ENCODE results near the gene OR6X1.
A peak's percentile ranks its signal among the peaks of the same experiment; 100 is the strongest.
"Not testable (repeated sequence)": the region's sequence is repeated elsewhere in the genome, so short reads cannot be mapped to it uniquely, and the experiment has no call there.

The OR6X1 gene

GRCh38 chr11:123751781-123752180 lies 2.5 kb downstream of the OR6X1 start:
- Histone ChIP-seq H3K27me3 (ENCODE audit: control insufficient read depth, low read length) (peaks cover 3% of the 10 kb centered on the region; the same call in 1 of the 2 replicates), H4K20me1 (ENCODE audit: control insufficient read depth, insufficient read depth, low read depth, low read length) (no peaks in the 10 kb centered on the region)

GRCh38 chr11:123748349-123748748 lies 6.0 kb downstream of the OR6X1 start:
- not testable (repeated sequence) for H3K27me3 ChIP-seq (ENCODE audit: control insufficient read depth, low read length); H3K9me3 ChIP-seq (ENCODE audit: control insufficient read depth, insufficient read depth, low read length); H4K20me1 ChIP-seq (ENCODE audit: control insufficient read depth, insufficient read depth, low read depth, low read length); H3K4me1 ChIP-seq (ENCODE audit: control insufficient read depth, low read length); H3K27ac ChIP-seq (ENCODE audit: low read depth, low read length); H3K9me2 ChIP-seq (replicated peaks; ENCODE audit: control insufficient read depth, low read length); H3K4me3 ChIP-seq (ENCODE audit: low read length); H3K4me2 ChIP-seq (ENCODE audit: low read length); H3K36me3 ChIP-seq (ENCODE audit: control insufficient read depth, low read length); H3K79me2 ChIP-seq (ENCODE audit: control insufficient read depth, low read length); H3F3A ChIP-seq (ENCODE audit: control insufficient read depth, insufficient read depth)

More at GRCh38 chr11:123751781-123752180, 2.5 kb downstream of the OR6X1 start:
- Histone ChIP-seq H3K9me2 (replicated peaks; ENCODE audit: control insufficient read depth, low read length) (no peaks in the 10 kb centered on the region), H3K4me2 (ENCODE audit: low read length) (no peak overlapping the region), H3K4me1 (ENCODE audit: control insufficient read depth, low read length) (peaks cover 12% of the 10 kb centered on the region), H3K9me3 (ENCODE audit: control insufficient read depth, insufficient read depth, low read length) (no peaks in the 10 kb centered on the region), H3K79me2 (ENCODE audit: control insufficient read depth, low read length) (no peaks in the 10 kb centered on the region), H3K4me3 (ENCODE audit: low read length) (no peak overlapping the region), H3F3A (ENCODE audit: control insufficient read depth, insufficient read depth) (no peaks in the 10 kb centered on the region), H3K27ac (ENCODE audit: low read depth, low read length) (no peak overlapping the region), H3K36me3 (ENCODE audit: control insufficient read depth, low read length) (no peaks in the 10 kb centered on the region)
- no peak for TF ChIP-seq EZH2phosphoT487 (IDR thresholded peaks at IDR 0.05; ENCODE audit: borderline replicate concordance, low read length)
- no peak for TF ChIP-seq CTCF (IDR thresholded peaks at IDR 0.05; ENCODE audit: low read depth, low read length, poor library complexity, severe bottlenecking)

- no peak overlapping the region for H3K4me3 ChIP-seq (ENCODE audit: low read length)
- H3K27me3 ChIP-seq (ENCODE audit: control insufficient read depth, low read length): 0 out of 2 replicates have a peak, but pooled peaks cover 3% of the 10 kb centered on the region
- no peaks in the 10 kb centered on the region for H3K9me3 ChIP-seq (ENCODE audit: control insufficient read depth, insufficient read depth, low read length)
- no peaks in the 10 kb centered on the region for H3K9me2 ChIP-seq (replicated peaks; ENCODE audit: control insufficient read depth, low read length)
- H3K4me2 ChIP-seq (ENCODE audit: low read length): no peak overlapping the region
- no peak for TF ChIP-seq CTCF (IDR thresholded peaks at IDR 0.05; ENCODE audit: low read depth, low read length, poor library complexity, severe bottlenecking)
- no peak for TF ChIP-seq EZH2phosphoT487 (IDR thresholded peaks at IDR 0.05; ENCODE audit: borderline replicate concordance, low read length)
- peaks cover under 1% of the 10 kb centered on the region; the same call in 1 of the 2 replicates for H3K36me3 ChIP-seq (ENCODE audit: control insufficient read depth, low read length)
- H4K20me1 ChIP-seq (ENCODE audit: control insufficient read depth, insufficient read depth, low read depth, low read length): no peaks in the 10 kb centered on the region
- H3F3A ChIP-seq (ENCODE audit: control insufficient read depth, insufficient read depth): no peaks in the 10 kb centered on the region
- H3K27ac ChIP-seq (ENCODE audit: low read depth, low read length): no peak overlapping the region
- peaks cover 9% of the 10 kb centered on the region for H3K79me2 ChIP-seq (ENCODE audit: control insufficient read depth, low read length)
- peaks cover 9% of the 10 kb centered on the region for H3K4me1 ChIP-seq (ENCODE audit: control insufficient read depth, low read length)
These were observed 8.4 kb downstream of the OR6X1 start for GRCh38 chr11:123745764-123746451.

GRCh38 chr11:123742724-123743120 lies 11.6 kb downstream of the OR6X1 start:
- H3K9me3 ChIP-seq (ENCODE audit: control insufficient read depth, insufficient read depth, low read length): no peaks in the 10 kb centered on the region
- no peaks in the 10 kb centered on the region for H3K9me2 ChIP-seq (replicated peaks; ENCODE audit: control insufficient read depth, low read length)
- H3K27me3 ChIP-seq (ENCODE audit: control insufficient read depth, low read length): no peaks in the 10 kb centered on the region
- H3K36me3 ChIP-seq (ENCODE audit: control insufficient read depth, low read length): peaks cover 31% of the 10 kb centered on the region
- H3K4me3 ChIP-seq (ENCODE audit: low read length): peak overlapping the region; percentile 89
- peaks cover 41% of the 10 kb centered on the region for H3K79me2 ChIP-seq (ENCODE audit: control insufficient read depth, low read length)
- H4K20me1 ChIP-seq (ENCODE audit: control insufficient read depth, insufficient read depth, low read depth, low read length): no peaks in the 10 kb centered on the region
- peaks cover 26% of the 10 kb centered on the region for H3K4me1 ChIP-seq (ENCODE audit: control insufficient read depth, low read length)
- no peaks in the 10 kb centered on the region for H3F3A ChIP-seq (ENCODE audit: control insufficient read depth, insufficient read depth)
- peak overlapping the region; percentile 90 for H3K4me2 ChIP-seq (ENCODE audit: low read length)
- no peak overlapping the region for H3K27ac ChIP-seq (ENCODE audit: low read depth, low read length)
- no peak for TF ChIP-seq EZH2phosphoT487 (IDR thresholded peaks at IDR 0.05; ENCODE audit: borderline replicate concordance, low read length)
- no peak for TF ChIP-seq CTCF (IDR thresholded peaks at IDR 0.05; ENCODE audit: low read depth, low read length, poor library complexity, severe bottlenecking)
